DMS153 (cell line): ENCODE data around the gene ACSS1.
"Not testable (repeated sequence)": the region's sequence is repeated elsewhere in the genome, so short reads cannot be mapped to it uniquely, and the experiment has no call there.

Experiments used
- DNase-seq: peaks from one replicate; lab custom pipeline; 2025; lab: John Stamatoyannopoulos, UW

ACSS1 gene

DNA sequence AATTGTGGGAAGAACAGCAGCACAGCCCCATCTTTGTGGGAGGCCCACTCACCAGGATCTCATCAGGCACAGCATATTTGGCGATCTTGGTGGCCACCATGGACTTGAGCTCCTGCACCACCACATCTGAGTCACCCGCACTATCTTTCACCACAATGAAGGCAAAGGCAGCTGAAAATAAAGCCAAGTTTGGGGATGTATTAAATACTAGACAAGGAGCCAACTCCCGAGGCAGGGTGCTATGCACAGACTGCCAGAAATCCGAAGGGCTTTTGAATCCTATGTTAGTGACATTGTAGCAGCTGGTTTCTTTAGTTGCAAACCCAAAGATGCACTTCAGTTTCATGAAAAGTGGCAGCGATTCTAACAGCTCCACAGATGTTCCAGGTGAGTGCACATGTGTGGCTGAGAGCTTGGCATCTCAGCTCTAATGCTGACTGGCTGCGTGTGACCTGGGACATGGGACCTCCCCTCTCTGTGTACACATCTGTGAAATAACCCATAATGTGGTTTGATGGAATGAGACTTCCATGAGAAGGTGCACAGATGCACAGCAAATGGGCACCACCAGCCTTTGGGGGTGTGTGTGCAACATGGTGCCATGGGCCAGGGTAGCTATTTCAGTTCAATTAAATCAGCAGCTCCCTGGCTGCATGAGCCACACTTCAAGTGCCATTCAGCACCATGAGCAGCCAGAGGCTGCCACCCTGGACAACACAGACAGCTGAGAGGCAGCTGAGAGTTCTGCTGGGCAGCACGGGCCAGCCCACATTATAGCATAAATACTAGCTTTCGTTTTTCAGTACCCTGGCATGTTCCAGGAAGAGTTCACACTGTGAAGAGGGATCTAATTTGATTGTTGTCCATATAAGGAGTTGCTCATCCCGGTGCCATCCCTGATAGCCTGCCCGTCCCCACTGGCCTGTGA is 48.5 kb downstream of the ACSS1 start:
- no peak for DNase-seq

DNA sequence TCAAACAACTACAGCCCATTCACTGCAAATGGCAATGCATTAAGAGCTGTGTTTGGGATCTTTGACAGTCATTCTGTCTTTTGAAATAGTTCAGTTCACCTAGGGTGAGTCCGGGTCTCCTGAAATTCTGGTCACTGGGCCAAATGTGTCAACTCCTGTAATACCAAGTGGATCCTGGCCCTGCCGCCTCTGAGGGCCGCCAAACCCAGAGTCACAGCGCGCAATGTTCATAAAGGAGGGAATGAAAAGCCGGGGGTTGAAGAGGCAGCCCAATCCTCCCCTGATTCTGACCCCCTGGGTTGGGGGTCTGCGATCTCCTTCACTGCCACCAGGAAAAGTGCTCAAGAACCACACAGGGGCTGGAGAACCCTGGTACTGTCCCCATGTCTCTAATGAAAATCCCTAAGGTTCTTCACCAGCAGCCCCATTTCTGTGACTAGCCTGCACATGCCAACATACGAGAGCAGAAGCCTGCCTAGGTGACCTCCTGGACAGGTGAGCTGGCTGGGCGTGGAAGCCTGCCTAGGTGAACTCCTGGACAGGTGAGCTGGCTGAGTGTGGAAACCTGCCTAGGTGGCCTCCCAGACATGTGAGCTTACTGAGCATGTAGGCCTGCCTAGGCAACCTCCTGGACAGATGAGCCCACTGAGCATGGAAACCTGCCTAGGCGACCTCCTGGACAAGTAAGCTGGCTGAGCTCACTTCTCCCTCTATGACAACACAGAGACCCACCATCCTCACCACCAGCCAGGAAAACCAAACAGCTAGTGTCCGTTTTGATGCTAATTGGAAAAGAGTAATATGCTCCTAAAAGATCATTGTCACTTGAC is 49.3 kb downstream of the ACSS1 start:
- no peak for DNase-seq

DNA sequence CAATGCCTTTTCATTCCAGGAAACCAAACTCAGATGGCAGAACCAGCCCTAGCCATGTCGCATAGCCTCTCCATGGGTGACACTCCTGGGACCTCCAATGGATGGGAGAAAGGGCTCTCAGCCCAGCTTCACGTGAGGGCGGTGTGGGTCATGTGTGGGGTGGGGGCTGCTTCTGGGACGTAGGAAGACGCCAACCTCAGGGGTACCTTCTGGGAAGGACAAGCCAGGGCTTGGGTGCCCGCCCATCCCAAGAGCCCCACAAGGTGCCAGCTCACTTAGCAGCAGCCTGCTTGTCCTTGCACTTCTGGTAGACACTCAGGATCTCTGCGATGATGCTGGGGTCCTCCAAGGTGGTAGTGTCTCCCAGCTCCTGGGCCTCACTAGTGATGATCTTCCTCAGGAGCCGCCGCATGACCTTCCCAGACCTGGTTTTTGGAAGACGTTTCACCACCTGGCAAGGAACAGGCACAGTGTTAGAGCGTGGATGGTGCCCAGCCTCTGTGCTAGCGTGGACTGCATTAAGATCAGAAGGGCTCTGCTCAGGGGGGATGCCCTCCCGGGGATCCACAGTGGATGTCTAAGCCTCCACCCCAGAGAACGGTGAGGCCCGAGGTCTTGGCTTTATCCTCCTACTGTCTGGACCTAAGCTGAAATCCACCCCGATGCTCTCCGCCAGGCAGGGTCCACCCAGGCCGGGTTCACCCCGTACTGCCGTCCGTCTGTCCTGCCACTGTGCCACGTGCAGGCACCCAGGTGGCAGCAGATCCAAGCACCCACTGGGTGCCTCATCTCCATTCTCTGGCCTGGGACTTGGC is 50.2 kb downstream of the ACSS1 start:
- no peak for DNase-seq

DNA sequence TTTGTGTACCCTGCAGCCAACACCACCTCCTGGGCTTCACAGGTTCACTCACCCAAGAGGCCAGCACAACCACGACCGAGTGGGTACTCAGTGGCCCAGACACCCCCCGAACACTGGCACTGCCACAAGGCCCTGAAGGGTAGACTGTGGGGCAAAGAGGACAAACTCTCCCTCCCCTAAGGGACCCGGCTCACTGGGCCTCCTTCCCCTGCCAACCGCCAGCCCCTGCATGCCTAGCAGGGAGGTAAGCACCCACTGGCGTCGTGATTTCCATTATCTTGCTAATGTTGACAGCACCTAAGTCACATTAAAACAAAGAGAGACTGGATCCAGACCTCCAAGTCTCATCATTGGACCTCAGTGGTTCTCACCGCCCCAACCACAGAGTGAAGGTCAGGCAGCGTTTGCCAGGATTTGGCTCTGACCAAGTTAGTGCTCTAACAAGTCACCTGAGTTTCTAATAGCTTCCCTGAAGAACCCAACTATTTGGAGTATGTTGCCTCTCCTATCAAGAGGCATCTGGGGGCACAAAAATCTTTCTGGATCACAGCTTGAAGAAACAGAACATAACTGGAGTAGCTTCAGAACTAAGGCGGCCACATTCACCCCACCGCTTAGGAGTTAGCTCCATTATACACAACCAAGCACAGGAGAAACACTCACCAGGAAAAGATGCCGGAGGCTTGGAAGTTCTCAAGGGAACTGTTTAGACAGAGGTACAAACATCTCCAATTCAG is 51.3 kb downstream of the ACSS1 start:
- no peak for DNase-seq

DNA sequence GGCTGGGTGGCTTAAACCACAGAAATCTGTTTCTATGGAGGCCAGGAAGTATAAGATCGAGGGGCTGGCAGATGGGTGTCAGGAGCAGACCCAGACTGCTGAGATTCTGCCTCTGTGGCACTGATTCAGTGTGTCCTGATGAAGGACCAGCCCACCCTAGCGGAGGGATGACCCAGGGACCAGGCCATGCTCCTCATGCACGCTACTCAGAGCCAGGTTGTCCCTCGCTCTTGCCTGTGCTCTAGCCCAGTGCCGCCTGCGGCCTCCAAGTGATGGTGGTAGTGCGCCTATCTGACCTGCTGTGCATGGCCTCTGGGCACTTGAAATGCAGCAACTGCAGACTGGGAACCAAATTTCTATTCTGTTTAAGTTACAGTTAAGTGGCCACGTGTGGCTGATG is 52.3 kb downstream of the ACSS1 start:
- no peak for DNase-seq

DNA sequence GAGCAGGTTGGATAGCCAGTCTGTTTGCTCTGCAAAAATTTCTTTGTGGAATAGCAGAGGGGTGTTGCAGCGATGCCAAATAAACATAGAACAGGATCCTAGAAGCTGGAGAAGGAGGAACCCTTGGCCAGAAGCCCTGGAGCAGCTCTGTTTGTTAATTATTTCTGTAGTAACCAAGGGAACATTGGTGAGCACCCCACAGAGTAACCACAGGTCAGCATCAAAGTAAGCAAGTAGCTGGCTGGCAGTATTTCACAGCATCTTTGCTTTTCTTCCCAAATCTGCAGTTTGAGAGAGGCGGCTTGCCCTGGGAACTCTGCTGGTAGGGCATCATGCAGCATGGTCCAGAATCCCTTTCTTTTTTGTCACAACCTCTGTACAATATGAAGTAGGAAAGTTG is 52.7 kb downstream of the ACSS1 start:
- DNase-seq: peak; percentile 11

DNA sequence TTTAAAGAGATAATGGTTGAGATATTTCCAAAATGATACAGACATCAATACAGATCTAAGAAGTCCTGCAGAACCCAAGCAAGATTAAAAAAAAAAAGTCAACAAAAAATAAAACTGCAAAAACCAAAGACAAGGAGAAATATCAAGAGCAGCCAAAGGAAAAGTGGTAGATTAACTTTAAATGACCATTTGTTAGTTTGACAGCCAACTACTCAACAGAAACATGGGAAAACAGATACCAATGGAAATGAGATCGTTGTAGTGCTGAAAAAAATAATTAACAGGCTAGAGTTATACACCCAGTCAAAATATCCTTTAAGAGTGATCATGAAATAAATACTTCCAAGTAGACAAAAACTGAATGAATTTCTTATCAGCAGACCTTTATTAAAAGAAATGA is 54.9 kb downstream of the ACSS1 start:
- DNase-seq: no peak

DNA sequence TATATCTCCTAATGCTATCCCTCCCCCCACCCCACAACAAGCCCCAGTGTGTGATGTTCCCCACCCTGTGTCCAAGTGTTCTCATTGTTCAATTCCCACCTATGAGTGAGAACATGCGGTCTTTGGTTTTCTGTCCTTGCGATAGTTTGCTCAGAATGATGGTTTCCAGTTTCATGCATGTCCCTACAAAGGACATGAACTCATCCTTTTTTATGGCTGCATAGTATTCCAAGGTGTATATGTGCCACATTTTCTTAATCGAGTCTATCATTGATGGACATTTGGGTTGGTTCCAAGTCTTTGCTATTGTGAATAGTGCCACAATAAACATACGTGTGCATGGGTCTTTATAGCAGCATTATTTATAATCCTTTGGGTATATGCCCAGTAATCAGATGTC is 56.6 kb downstream of the ACSS1 start:
- not testable (repeated sequence) for DNase-seq

DNA sequence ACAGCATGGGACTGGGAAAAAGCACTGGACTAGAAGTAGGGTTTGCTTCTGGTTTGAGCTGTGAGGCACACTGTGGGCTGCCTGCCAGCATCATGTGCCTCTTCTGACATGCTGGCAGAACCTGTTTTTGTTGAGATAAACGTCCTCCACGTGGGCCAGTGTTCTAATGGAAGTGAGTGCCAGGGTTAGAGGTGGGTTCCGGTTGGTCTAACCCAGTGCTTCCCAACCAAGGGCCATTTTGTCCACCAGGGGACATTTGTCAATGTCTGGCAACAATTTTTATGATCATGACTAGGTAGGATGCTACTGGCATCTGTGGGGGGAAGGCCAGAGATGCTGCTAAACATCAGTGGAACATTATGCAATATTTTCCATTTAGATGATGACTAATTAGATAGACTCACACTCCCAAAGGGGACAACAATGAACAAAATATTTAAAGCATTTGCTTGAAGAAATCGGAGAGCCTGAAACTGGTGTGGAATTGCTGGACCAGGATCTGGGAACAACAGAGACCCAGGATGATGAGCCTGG is 57.6 kb downstream of the ACSS1 start:
- DNase-seq: peak; percentile 61

DNA sequence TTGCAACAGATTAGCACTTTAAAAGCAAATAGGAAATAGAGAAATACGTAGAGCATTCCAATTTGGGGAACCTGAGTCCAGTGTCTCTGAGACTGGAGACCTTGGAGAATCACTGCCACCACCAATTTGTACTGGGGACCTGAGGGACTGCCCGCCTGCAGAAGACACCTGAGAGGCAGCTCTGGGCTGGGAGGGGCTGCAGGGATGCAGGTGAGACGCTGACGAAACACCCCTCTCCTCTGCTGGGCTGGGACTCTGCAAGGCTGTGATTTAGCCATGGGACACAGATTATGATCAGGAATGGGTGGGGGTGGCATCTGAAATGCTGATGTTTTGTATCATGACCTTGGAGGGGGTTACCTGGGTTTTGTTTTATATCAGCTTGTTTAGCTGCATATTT is 58.4 kb downstream of the ACSS1 start:
- DNase-seq: no peak

DNA sequence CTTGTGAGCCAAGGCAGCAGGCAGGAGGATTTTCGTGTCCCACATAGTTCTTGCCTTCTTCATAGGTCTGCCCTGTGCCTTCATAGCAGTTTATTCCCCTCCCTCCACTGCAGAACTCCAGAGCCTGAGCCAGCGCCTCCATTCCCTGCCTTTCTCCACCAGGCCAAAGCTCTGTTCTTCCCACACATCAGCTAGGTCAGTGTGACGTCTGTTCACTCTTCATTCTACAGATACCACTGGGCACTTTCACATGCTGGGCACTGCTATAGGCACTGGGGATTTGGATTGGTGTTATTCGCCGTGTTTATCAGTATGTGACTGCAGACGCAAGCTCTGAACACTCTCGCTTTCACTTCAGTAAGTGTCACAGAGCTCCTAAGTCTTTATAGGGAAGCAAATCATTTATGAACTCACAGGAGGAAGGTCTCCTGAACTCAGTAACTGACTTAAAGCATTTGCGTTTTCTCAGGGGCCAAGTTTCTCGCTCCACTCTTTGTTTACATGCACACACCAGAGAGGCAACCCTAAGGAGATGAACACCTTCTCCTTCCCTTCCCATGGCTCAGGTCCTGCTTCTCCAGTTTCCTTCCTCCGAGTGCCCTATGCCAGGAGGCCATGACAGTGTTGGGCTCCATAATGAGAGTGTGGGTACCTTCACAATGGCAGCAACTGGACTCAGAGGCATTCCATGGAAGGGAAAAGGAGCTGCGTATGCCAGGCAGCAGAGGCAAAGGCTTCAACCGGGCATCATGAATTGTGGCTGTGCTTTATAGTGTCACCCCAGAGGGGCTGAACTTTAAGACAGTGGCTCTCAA is 59.1 kb downstream of the ACSS1 start:
- no peak for DNase-seq

DNA sequence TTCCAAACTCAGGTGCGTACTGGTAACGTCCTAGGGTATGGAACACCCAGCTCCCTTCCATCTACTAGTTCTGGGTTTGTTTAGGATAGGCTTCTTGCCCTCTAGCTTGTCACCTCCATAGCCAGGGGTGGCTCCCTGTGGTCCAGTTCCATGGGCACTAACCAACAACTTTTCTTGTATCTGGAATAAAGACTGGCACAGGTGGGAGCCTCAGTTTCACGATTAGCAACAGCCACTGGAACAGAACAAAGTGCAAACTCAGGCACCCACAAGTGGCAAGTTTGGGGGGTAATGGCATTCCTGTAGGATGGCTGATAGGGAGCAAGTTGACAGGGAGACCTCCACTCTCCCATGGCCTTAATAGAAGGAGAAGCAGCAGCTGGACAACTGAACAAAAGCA is 59.8 kb downstream of the ACSS1 start:
- DNase-seq: no peak

DNA sequence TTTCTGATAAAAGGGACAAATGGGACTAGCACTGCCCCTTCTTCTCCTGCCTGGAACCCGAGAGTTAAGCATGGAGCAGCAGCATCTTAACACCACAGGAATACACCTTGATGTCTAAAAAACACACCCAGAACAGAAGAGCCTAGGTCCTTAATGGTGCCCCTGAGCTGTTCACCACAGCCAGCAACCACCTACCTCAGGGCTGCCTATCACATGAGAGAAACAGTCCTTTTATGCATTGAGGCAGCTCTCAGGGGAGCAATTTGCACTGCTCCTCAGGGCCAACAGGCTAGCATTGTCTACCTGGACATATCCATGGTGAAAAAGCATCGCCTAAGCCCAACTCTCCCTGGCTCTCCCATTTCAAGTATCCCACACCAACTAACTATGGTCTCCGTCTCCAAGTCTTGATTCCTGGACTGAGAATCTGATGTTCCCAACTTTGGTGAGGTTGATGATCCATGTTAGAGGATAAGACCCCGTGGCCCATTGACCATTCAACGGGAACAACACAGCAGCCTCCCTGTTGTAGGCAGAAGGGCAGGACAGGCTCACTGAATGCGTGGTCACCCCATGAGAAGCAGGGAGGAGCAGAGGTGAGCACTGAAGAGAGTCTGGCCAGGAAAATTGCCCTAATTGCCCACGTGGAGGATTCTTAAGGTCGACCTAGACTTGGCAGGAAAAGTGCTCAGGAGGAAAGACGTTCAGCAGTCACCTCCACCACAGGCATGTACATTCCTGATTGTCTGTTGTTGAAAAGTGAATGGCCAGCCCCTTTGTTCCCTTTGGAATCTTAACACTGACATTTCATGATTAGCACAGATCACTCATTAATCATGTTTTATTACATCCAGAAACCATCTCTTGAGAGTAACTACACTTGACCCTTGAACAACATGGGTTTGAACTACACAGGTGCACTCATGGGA is 61.2 kb downstream of the ACSS1 start:
- DNase-seq: no peak

DNA sequence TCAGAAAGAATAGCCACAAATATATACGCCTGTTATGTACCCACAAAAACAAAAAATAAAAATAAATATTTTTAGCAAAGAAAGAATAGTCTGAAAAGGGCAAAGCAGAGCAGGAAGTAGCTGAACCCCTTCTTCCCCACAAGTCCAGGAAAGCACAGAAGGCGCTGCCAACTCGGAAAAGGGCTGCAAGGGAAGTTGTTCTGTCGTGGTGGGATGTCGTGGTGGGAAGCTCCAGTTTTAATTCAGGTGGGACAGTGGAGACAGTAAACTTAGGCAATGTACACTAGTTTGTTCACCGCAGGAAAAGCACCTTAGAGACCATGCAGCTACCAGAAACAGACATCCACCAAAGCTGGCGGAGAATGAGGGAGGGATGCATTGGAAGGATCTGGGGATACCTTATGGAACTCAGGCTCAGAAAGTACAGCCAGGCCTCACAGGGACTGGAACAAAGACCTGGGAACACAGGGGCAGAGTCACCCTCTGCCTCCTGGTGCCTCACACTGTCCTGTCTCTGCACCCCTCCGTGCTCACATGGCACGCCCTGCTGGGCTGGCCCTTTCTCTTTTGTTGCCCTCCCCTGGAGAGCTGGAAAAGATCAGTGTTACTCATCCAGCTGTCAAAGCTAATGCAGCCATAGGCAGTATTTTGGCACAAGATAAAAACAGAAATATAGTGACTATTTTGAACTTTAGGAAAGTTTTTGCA is 62.0 kb downstream of the ACSS1 start:
- DNase-seq: no peak

DNA sequence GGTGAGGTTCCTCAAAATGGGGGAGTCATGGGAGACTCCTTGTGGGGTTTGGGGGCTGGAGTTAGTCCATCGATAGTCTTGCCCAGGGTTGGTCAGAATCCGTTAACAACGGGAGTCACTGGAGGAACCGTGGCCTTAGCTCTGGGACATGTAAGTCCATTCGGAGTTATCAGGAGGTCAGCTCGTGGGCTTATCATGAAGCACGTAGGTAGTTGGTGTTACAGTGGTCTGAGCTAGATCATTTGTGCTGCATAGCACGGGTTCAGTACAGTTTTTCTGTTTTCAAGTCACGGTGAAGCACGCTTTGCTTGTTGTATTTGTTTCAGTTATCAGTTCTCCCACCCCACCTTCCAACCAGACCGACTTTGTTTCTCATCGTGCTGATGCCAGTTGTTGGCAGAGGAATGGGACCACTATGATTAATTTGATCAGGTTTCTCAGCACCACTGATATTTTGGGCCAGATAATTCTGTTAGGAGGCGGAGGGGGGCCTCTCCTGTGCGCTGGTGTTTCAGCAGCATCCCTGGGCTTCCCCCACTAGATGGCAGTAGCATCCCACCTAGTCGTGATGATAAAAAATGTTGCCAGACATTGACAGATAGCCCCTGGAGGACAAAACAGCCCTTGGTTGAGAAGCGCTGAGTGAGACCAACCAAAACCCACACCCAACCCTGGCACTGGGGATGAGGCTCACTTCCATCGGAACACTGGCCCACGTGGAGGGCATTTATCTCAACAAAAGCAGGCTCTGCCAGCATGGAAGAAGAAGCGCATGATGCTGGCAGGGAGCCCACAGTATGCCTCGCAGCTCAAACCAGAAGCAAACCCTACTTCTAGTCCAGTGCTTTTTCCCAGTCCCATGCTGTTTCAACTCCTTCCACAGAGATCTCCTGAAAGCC is 63.2 kb downstream of the ACSS1 start:
- peak; percentile 50 for DNase-seq

DNA sequence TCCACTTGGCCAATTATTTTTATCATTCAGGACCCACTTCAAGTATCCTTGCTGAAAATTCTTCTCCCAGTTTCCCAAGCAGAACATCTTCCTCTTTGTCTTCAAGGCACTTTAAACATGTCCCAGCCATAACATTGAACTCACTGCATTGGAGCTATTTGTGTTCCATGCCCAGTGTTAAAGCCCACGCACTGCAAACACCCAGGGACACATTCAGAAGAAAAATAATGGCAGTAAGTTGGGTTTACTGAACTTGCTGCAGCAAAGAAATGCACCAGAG is 63.8 kb downstream of the ACSS1 start:
- no peak for DNase-seq

DNA sequence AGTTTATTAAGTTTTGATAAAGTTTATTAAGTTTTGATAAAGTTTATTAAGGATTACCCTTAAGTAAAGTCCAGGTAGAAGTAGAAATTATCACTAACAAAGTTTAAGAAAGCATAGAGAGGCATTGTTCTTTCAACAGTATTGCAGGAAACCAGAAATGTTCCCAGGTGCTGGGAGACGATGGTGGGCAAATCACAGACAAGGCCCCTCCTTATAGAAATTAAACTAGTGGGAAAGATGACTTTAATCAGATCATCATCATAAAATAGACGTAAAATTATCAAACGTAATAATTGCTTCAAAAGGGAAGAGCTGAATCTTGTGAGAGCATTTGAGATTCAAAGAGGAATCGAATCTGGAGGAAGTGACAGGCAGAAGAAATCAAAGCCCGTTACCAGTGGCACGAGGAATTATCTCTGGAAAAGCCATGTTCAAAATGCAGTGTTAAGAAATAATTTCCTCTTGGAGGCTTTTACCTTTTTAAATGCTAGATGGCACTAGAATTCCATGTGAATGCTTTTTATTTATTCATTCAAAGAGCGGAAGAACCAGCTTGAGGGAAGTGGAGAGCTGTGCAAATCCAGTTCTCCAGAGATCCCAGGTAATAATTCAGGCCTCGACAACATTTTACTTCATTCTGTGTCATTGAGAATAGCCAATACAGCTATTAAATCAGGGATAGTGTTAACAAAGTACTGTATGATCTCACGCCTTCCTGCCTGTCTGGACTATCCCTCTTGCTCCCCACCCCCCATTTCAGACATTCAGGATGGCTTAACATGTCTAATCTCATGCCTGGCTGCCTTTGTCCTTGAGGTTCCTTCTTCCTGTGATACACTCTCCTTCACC is 64.4 kb downstream of the ACSS1 start:
- DNase-seq: peak; percentile 68
